Activated gamma-delta T cell treated with anti-CD3 and anti-CD28 coated beads, Interleukin-2, amount 50 U/mL, for 16 hours (primary cell): ENCODE results near the gene SGSM2.

Experiments
- DNase-seq: peaks from one replicate; pipeline ENCODE4 v3.0.0-alpha.2; 2020; ENCODE audit warnings: low read depth

The SGSM2 gene

DNA sequence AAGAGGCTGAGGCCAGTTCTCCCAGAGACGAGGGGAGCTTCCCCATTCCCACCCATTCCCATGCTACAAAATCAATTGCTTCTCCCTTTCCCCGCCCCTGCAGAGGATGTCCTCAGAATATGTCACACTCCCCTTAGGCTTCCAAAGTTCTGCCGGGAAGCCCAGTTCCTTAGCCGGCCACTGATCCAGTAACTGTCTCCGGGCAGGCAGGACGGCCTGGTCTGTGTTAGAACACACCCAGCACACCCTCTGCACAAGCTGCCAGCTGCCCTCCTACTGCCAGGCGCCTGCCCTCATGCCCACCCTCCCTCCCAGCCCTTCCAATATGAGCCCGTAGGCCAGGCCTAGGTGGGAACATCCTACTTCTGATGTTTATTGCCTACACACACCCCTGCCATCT is 31.1 kb downstream of the SGSM2 start:
- no peak for DNase-seq

DNA sequence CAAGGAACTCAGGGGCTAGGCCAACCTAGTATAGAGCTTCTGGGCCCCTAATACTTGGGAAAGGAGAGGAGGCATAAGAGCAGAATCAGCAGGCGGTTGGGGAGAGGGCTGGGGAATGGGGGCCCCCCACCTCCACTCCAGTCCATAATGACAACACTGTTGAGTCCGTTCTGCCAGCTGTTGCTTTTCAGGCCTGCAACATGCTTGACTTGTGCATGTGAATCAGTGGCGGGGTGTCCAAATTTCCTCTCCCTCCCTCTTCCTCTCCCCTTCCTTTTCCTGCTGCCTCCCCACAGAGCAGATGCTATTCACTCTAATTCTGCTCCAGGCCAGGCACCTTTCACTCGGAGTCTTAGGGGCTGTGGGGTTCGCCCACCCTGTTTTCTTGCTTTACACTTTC is 31.7 kb downstream of the SGSM2 start:
- DNase-seq, result no peak

DNA sequence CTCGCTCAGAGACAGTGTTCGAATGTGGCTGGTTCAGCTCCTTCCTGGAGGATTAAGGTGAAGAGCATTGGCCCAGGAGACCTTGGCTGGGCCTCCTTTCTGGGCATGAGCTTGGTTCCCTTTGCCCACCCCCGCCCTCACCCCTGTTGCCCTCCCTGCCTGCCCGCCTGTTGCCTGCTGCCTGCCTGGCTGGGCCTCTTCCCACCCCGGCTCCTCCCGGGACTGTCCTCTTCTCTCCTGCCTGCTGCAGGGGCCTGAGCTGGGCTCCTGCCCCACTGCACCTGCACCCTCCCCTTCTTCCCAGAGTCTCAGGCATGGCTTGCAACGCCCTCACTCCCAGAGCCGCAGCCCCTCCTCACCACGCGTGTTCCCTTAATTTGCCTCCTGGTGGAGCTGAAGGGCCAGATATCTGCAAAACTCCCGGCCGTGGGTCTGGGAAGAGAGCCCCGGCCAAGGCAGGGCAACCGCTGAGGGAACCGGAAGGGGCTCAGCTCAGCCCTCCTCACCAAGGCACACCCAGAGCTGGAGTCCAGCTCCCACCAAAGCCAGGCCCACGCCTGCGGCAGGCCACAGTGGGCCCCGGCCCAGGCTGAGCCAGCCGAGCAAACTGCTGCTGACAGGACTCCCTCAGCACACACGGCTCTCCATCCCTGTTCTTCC is 32.4 kb downstream of the SGSM2 start:
- DNase-seq, result no peak

DNA sequence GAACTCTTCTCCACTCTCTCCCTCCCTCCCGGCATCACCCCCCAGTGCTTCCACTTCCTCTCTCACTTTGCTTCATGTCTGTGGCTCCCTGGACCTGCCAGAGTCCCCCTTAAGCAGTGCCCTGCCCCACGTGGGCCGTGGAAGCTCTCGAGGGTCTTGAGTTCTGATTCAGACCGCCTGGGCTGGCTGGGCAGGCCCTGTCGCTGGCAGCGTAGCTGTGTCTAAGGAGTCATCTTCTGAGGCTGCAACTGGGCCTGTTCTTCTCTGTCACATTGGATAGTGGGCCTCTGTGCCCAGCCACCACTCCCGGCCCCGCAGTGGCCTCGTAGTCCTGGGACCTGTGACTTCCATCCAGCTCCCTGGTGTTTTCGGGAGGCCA is 32.9 kb downstream of the SGSM2 start:
- DNase-seq, result no peak

DNA sequence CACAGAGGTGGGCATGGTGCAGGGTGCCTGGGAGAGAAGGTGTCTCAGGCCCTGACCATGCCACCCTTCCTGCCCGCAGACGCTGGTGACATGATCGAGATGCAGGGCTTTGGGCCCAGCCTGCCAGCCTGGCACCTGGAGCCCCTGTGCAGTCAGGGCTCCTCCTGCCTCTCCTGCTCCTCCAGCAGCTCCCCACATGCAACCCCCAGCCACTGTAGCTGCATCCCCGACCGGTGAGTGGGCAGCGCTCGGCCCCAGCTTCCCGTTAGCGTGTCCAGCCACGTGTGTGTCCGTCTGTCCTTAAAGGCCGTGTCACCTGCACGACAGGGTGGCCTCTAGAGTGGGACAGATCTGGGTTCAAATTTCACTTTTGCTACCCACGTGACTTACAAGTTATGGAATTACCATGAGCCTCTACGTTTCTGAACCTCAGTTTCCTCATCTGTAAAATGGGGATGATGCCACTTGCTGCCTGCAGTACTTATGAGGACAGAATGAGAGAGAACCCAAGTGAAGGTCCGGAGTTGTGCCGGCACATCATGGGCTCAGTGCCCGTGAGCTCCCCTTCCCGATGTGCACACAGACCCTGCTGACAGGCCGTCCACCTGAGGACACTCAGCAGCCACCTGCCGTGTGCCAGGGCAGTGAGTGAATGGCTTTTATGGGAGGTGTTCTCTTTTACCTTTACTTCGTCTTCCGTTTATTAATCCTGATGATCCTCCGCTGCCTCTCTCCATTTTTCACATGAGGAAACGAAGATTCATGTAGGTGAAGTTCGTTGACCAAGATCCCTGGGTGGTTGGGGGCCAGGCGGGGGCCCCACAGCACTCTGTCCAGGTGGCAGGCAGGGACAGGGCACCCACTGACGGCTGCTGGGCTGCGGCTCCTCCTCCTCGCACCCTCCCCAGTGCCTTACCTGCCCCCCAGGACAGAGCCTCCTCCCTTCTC is 34.2 kb downstream of the SGSM2 start:
- DNase-seq, result no peak

DNA sequence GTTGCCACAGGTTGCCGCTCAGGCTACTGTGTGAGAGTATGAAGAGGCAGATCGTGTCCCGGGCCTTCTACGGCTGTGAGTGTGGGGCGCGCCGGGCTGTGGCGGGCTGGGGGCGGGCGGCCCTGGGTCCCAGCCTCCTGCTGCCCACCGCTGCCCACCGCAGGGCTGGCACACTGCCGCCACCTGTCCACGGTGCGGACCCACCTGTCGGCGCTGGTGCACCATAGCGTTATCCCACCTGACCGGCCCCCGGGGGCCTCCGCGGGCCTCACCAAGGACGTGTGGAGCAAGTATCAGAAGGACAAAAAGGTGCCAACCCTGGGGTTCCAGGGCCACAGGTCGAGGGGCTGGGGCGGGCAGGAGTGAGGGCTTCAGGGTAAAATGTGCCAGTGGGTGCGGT is 34.9 kb downstream of the SGSM2 start:
- DNase-seq, result no peak

DNA sequence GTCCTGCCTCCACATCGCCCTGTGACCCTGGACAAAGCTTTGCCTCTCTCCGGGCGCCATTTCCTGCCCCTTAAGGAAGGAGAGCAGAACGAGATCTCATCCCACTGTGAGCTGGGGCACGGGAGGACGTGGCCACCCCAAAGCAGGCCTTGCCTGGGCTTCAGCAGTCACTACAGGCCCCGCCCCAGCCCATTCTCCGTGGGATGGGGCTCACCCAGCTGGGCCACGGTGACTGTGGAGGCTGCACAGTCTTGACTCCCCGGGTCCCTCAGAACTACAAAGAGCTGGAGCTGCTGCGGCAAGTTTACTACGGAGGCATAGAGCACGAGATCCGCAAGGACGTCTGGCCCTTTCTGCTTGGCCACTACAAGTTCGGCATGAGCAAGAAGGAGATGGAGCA is 35.4 kb downstream of the SGSM2 start:
- DNase-seq, result no peak

DNA sequence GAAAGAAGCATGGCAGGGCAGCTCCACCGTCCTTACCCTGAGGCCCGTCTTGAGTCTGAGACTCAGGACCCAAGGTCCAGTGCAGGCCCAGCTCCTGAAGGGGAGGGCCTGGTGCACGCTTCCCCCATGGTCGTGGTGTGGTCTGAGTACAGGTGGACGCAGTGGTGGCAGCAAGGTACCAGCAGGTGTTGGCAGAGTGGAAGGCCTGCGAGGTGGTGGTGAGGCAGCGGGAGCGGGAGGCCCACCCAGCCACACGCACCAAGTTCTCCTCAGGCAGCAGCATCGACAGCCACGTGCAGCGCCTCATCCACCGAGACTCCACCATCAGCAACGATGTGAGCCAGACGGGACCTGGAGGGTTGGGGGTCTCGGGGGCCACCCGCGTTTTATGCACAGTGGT is 35.9 kb downstream of the SGSM2 start:
- DNase-seq, result no peak

DNA sequence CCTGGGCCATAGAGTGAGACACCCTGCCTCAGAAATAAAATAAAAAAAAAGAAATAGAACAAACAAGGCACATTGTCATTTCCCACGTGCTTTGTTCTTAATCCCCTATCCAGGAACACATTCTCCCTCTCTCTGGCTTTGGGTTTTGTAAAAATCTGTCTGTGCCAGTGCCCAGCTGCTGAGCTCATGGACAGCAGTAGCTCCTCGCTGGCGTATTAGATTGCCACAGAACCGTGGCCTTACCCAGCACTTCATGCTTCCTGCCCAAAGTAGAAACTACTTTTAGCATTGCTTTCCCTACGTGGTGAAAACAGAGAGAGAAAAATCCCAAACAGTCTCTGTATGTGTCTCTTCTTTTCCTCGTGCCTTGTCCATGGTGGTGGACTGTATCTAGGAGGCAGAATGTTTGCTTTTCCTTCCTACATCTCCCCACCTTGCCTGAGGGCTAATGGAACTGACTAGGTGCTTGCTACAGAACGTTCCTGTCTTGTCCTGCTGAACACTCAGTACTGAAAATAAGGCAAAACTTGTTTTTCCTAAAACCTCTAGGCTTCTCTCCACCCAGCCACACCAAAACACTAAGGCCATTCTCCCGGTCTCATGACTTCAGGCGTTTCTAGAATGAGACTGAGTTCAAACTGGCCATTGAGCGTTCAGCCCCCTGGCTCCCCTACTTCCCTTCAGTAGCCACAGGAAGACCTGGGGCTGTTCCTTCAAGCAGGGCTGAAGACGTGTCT is 37.4 kb downstream of the SGSM2 start:
- no peak for DNase-seq

DNA sequence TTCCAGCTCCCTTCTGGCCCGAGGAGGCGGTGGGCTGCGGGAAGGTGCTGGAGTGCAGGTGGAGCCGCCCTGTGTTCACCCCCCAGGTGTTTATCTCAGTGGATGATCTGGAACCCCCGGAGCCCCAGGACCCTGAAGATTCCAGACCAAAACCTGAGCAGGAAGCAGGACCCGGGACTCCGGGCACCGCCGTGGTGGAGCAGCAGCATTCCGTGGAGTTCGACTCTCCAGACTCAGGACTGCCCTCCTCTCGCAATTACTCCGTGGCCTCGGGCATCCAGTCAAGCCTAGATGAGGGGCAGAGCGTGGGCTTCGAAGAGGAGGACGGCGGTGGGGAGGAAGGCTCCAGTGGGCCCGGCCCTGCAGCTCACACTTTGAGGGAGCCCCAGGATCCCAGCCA is 38.1 kb downstream of the SGSM2 start:
- no peak for DNase-seq

DNA sequence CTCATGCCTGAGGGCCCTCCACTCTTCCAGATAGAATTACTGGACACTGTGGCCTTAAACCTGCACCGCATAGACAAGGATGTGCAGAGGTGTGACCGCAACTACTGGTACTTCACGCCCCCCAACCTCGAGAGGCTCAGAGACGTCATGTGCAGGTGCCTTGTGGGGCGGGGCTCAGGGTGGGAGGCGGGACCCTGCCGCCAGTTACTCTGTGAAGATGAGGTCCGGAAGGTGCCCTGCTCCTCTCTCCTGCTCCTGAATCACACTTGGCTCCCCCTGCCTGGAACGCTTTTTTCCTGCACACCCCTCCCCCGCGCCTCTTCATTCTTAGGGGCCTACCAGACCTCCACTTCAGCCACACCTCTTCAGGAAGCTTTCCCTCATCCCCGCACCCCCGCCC is 38.8 kb downstream of the SGSM2 start:
- DNase-seq, result no peak

DNA sequence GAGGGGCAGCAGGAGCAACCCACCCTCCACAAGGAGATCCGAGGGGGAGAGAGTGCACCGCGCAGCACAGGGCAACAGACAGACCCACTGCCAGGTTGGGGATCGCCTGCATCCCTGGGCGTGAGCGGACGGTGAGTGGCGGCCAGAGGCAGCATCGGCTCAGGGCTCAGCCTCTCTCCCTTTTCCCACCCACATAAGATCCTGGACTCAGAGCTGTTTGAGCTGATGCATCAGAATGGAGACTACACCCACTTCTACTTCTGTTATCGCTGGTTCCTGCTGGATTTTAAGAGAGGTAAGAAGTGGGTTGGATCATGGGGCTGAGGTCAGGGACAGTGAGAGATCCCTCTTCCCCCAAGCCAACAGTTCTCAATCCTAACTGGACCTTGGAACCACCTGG is 40.4 kb downstream of the SGSM2 start:
- no peak for DNase-seq

DNA sequence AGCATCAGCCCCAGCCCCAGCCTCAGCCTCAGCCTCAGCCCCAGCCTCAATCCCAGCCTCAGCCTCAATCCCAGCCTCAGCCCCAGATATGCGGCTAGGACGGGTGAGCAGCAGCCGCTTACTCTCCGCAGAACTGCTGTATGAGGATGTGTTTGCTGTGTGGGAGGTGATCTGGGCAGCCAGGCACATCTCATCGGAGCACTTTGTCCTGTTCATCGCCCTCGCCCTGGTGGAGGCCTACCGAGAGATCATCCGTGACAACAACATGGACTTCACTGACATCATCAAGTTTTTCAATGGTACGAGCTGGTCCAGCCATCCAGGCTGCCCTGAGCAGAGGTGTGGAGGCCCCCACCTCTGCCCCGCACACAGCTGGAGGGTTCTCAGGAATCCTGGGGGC is 41.6 kb downstream of the SGSM2 start:
- no peak for DNase-seq

DNA sequence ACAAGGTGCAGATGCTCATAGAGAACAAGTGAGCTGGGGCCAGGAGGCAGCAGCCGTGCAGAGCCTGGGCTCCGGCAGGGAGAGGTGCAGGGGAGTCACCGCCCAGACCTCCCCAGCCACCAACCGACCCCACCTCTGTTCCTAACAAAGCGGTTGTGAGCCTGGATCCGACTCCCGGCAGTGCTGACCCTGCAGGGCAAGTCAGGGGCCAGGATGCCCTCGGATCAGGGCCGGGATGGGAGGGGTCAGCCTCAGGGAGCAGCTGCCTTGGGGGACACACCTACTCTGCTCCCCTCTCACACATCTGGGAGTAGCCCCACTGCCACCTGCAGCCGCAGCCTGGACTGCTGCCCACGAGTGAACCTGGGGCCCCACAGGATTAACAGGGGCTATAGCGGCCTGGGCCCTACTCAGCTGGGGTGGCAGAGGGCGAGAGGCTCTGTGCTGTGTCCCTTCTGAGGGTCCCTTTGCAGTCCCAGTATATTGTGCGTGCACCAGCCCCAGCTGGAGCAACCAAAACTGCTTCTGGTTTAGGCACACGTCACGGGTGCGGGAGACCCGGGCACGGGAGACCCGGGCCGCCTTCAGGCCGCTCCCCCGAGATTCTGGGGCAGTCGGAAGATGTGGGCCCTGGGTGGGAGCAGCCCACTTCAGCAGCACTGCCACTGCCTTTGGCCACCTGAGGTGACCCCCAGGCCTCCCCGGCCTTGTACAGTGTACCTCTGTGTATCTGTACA is 42.4 kb downstream of the SGSM2 start:
- DNase-seq, result no peak

DNA sequence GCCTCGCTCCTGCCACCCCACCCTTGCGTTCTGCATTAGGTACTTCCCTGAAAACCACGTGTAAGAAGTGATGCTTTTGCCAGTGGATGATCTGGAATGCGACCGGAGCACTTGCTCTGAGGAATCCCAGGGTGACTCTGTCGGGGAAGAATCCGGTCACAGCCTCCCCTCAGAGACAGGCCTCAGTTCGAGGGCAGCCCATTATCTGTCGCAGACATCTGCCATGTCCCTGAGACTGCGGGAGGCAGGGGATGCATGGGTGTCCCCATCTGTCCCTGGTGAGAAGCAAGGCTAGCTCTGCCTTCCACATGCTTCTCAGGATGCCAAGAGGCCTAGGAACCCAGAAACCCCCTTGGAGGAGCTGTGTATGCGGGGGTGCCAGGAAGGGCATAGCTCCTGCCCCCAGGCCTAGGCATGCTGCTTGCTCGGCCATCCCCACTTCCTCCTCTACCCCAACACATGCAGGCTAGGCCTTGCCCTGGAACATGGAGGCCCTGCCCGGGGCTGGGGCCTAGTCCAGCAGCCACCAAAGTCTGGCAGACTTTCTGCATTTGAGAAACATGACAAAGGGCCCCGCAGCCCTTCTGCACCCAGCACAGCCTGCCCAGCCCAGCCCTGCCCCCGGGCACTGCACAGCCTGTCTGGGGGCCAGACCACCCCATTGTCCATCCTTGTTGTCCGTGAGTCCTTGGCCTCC is 43.1 kb downstream of the SGSM2 start:
- no peak for DNase-seq

DNA sequence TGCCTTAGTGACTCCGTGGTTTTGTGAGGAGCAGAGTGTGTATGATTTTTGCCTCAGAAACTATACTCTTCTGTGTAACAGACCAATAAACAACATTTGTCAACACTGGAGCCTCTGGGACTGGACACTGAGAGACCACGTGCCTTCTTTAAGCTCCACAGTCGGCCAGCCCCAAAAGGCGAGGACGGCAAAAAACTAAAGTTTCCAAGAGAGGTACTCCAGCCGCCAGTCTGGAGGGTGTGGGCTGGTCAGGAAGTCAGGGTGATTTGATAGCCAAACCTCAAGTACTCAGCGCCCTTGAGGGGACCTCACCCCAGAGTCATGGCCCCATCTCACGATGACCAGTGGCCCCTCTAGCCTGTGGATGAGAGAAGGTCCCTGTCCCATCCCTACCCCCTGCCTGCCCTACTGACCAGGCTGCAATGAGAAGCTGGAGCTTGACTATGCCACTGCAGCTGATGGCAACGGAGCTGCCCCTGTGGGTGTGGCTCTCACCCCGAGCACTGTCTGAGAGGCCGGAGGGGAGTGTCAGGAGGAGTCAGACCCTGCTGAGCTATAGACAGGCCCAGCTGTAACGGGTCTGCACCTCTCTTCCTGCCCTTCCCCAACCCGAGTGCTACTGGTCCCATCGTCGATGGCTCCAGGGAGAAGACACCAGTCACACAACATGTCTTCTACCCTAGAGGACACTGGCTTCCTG is 43.8 kb downstream of the SGSM2 start:
- DNase-seq, result no peak

DNA sequence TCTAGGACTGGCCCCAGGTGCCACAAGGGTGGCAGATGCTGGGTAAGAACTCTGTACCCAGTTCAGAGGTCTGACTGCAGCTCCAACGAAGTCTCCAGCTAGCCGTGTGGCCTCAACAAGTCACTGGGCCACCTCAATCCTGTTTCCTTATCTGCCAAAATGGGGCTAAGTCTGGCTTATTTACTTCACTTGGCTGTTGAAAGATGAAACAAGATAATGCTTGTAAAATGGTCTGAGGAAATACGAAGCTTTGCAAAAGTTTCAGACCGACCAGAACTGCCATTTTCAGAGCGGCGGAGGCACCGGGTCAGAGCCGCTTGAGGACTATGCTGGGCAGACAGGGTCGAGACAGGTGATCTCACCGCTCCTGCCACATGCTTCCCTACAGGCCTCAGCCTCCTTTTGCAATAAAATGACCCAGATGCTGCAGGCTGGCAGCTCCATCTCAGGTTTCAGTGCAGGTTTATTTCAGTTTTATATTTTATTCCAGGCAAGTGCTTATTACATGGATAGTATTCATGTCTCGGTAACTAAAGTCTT is 46.4 kb downstream of the SGSM2 start:
- no peak for DNase-seq

DNA sequence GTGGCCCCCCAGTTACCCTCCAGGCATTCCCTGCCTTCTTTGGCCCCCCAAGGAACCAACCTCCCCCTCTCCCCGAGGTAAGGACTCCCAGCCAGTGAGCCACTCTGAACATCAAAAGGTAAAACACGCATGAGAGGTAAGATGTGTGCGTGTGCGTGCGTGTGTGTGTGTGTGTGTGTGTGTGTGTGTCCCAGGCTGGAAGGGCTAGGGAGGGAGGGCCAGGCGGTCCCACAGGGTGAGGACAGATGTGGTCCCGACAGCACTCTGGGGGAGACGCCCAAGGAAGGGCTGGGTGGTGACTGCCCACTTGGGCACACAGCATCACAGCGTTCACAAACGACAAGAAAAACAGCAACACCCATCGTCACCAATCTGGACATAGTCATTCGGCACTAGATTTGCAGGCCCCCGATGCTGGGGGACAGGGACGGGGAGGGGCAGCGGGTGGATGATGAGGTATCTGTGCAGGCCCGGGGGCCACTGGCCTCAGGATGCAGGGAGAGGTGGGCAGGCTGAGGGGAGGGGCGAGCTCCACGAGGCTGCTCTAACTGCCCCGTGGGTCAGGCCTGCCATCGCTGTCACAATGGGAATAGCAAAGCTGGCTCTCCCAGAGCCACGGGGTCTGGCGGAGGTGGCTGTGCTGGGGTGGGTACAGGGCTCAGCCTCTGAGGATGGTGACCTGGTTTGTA is 47.3 kb downstream of the SGSM2 start:
- DNase-seq, result no peak

DNA sequence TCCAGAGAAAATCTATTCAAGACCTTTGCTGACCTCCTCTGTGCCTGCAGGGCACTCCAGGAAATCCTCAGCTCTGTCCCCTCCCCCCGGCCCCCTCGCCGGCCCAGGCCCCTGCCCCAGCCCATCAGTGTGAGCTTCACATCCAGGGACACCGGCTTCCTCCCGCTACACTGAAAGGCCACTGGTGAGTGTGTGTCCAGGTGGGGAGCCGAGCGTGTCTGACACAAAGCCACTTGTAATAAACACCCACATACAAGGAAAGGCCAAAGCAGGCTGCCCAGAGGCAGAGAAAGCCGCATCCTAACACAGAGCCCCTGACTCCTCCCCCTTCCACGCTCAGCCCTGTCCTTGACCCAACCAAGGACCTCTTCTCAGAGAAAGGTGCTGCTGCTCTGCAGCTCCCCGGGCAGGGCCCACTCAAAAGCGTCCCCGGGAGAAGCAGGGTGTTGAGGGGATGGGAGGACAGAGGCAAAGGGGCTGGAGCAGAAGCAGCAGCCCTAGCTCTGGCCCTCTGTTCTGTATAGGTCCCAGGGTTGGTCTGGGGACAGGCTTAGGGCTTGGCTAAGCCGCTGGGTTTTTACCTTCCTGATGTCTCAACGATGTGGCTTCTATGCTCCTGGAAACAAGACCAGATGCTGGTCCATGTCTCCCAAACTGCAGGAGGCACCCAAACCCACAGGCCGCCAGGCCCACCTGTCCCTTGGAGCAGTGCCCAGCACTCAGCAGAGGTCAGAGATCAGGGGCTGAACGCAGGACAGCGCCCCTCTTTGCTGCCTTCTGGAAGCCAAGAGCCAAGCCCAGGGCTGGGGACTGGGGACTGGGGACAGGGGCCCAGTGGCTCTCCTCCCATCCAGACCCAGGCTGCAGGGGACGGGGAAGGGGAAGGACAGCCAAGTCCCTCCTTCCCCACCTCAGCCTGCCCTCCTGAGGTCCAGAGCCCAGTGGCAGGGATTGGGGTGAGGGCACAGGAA is 48.2 kb downstream of the SGSM2 start:
- DNase-seq, result no peak
